Omental fat pad (tissue), 4 donors: ENCODE measurements around the gene KLHL29. TPM values are rescaled to one million over a fixed set of nuclear protein-coding genes. Genes with fewer than 3 reads are reported as not detected.

Source experiments
- ATAC-seq: fragments of 150-250 bp; one replicate; pipeline ENCODE4 v1.9.1; 2016; ENCODE audit warnings: mild to moderate bottlenecking, moderate library complexity; ENCODE audit not compliant: low FRiP score
- DNase-seq: peaks from one replicate; pipeline ENCODE4 v3.0.0-alpha.2; 2019; ENCODE audit warnings: low spot score
- total RNA-seq, 4 donors: library from RNA; depleted of rRNA; stranded (reverse); fragments of >200 nt; gene quantifications; one replicate each; pipeline ENCODE4 v1.1.0, GENCODE V29; 2016
- TF ChIP-seq, protein P1 (sequence below), 3 donors: fragments of 450-650 bp; IDR thresholded peaks; one replicate each; pipeline ENCODE4 v1.5.1; 2016 to 2017; ENCODE audit warnings: antibody characterized with exemption in 3 of 3, mild to moderate bottlenecking in 3 of 3, moderate library complexity in 2 of 3

Gene KLHL29
- total RNA-seq, 4 donors from 2014 or later, result 4.0 to 19.5 (median 12.7) TPM

DNA sequence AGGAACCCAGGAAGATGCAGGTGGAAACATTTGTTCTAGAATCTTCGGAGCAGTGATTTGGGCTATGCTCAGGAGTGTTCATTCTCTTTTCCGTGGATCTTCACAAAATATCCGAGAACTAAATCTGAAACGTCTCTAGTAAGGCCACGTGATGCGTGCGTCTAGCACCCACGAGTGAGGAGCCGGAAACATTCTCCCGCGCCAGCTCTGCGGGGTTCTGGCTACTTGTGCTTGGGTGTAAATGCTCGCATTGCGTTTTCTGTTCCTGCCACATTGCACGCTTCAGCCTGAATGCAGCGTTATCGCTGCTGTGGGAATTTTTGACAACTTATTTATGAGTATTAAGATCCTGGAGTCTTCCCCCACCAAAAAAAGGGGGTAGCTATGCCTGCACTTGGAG lies 71.4 kb downstream of the KLHL29 start:
- ATAC-seq (no peak), DNase-seq (no peak)
- TF ChIP-seq, protein P1, sequence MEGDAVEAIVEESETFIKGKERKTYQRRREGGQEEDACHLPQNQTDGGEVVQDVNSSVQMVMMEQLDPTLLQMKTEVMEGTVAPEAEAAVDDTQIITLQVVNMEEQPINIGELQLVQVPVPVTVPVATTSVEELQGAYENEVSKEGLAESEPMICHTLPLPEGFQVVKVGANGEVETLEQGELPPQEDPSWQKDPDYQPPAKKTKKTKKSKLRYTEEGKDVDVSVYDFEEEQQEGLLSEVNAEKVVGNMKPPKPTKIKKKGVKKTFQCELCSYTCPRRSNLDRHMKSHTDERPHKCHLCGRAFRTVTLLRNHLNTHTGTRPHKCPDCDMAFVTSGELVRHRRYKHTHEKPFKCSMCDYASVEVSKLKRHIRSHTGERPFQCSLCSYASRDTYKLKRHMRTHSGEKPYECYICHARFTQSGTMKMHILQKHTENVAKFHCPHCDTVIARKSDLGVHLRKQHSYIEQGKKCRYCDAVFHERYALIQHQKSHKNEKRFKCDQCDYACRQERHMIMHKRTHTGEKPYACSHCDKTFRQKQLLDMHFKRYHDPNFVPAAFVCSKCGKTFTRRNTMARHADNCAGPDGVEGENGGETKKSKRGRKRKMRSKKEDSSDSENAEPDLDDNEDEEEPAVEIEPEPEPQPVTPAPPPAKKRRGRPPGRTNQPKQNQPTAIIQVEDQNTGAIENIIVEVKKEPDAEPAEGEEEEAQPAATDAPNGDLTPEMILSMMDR (IDR thresholded peaks at IDR 0.05), result no peak

DNA sequence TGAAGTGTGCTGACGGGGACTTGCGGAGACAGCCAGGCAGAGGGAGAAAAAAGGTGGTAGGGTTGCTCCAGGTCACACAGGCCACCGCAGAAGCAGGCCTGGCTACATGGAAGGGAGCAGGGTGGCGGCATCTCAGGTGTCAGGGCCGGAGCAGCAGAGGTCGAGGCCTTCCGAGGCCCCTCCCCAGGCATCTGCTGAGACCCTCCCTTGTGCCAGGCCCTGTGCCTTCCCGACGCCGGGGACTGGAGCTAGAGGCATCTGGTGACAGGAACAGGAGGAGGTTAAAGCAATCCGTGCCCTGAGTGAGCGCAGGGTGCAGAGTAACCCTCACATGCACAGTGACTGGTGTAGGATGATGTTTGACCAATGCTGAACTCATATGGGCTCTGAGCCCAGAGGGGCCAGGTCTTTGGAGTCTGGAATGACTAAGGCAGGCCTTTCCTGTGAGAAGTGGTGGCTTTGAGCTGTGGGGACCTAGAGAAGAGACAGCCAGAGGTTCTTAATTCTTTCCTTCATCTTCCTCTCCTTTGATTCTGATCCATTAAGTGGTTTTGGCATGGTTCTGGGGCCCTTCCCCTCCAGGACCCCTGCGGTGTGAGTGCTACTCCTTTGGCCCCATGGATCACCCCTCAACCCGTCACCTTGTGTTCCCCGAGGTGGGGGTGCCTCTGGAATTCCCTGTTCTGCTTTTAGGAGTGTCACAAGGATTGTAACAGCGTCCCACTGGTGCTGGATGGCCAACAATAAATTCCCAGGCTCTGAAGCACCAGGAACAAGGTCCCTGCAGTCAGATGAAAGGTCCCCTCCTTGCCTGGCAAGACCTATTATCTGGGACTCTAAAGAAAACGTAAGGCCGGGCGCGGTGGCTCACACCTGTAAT lies 72.1 kb downstream of the KLHL29 start:
- no peak for ATAC-seq
- no peak for DNase-seq
- TF ChIP-seq, protein P1 (IDR thresholded peaks at IDR 0.05), result no peak

DNA sequence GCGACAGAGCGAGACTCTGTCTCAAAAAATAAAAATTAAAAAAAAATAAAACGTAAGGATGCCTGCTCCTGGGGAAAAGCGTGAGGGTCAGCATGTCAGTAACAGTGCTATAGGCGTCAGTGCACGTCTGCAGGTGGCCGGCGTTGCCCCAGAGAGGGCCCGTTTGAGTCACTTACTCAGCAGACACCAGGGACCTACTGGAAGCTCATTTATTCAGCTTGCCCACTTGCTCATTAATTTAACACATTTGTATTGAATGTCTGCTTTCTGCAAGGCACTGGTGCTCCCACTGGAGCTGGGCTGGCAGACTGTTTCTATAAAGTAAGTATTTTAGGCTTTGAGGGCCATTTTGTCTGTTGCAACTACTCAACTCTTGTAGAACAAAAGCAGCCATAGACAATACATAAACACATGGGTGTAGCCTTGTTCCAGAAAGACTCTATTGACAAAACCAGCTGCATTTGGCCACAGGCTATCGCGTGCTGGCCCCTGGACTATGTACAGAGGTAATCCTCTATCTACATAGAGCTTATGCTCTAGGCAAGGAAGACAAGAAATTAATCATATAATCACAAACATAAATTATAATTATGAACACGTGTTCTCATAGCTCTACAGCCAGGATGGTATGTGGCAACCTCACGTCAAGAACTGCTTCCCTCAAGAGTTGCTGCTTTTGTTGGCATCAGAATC lies 73.2 kb downstream of the KLHL29 start:
- TF ChIP-seq, protein P1 (IDR thresholded peaks at IDR 0.05), result no peak
- ATAC-seq, result no peak

DNA sequence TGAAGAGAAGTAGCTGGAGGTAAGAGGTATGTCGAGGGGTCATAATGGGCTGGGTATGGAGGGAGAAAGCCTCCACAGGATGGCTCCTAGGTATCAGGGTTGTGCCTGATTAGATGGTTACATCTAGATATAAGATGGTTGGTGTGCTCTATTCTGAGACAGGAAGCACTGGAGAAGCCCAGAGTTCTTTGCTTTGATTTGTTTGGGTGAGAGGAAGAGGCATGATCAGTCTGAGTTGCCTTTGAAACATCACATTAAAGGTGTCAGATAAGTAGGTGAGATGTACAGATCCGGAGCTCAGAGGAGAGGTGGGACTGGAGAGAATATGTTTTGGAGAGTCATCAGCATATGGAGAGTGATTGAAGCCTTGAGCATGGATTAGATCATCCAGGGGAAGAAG lies 74.1 kb downstream of the KLHL29 start:
- DNase-seq, result no peak
- TF ChIP-seq, protein P1 (IDR thresholded peaks at IDR 0.05), result no peak
- ATAC-seq, result no peak

More for the DNA sequence above, 73.2 kb downstream of the KLHL29 start:
- DNase-seq, result no peak

DNA sequence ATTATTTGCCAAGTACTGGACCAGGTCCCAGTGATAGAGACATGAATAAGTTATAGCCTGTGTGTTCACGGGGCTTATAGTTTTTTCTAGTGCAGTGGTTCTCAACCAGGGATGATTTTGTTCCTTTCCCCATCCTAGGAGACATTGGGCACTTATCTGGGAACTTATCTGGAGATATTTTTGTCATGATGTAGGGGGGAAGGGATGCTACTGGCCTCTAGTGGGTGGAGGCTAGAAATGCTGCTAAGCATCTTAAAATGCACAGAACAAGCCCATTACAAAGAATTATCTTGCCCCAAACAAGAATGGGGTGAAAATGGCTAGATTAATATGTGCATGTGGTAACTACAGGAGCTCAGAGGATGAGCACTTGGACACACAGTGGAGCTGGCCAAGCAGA lies 75.2 kb downstream of the KLHL29 start:
- TF ChIP-seq, protein P1 (IDR thresholded peaks at IDR 0.05), result peak in 1 of 3 donors; percentile 8
- DNase-seq (no peak), ATAC-seq (no peak)

DNA sequence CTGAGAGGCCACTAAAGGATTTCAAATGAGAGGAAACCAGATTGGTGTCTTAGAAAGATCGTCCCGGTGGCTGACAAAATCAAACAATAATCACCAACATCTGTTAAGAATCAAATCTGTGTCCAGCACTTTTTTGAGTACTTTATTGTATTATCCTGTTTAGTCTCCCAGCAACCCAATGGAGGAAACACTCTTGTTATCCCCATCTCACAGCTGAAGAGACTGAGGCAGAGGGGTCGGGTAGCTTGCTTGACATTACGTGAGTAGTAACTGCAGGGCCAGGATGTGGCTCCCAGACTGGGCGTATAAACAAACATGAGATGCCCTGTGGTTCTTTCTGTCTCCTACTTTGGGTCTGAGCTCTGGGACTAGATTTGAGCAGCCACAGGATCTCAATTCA lies 76.0 kb downstream of the KLHL29 start:
- ATAC-seq (no peak), DNase-seq (no peak)
- TF ChIP-seq, protein P1 (IDR thresholded peaks at IDR 0.05), result no peak
